GM18505 (cell line): ENCODE data around the gene PCDHGB1.
"Not testable (repeated sequence)": the region's sequence is repeated elsewhere in the genome, so short reads cannot be mapped to it uniquely, and the experiment has no call there.

Source experiments
- ATAC-seq: cut with Tn5 transposase; IDR thresholded peaks from one replicate; pipeline ENCODE4 v1.9.1; 2021; ENCODE audit not compliant: unreplicated experiment
- POLR2A ChIP-seq: IDR thresholded peaks from 4 replicates; pipeline ENCODE4 v1.6.1; 2011; ENCODE audit warnings: borderline replicate concordance; ENCODE audit not compliant: insufficient read depth, insufficient read length; ENCODE audit errors: extremely low read depth

Gene PCDHGB1

GRCh38 chr5:141362719-141363118 lies 12.8 kb downstream of the PCDHGB1 start:
- TF ChIP-seq POLR2A = no peak
- no peak for ATAC-seq

GRCh38 chr5:141363952-141364660 lies 14.2 kb downstream of the PCDHGB1 start, which contains the start of gene PCDHGA5:
Gene PCDHGA5 (plus strand): TSS chr5:141364162. CDS start chr5:141364331, 169 bp downstream.
- no peak for TF ChIP-seq POLR2A
- no peak for ATAC-seq

- no peak for ATAC-seq
- TF ChIP-seq POLR2A = no peak
Measured at GRCh38 chr5:141366016-141366896, 16.4 kb downstream of the PCDHGB1 start.

GRCh38 chr5:141369994-141370848 lies 20.3 kb downstream of the PCDHGB1 start, which contains the start of gene PCDHGB3:
Gene PCDHGB3 (plus strand): TSS chr5:141370242. CDS start chr5:141370395, 153 bp downstream.
- no peak for TF ChIP-seq POLR2A
- ATAC-seq = peak; percentile 62

GRCh38 chr5:141371572-141372475 lies 21.9 kb downstream of the PCDHGB1 start:
- ATAC-seq = no peak
- TF ChIP-seq POLR2A = no peak

- no peak for ATAC-seq
- TF ChIP-seq POLR2A = no peak
Measured at GRCh38 chr5:141373673-141374317, 23.9 kb downstream of the PCDHGB1 start, which contains the start of gene PCDHGA6. Gene PCDHGA6 (plus strand): TSS chr5:141373891. CDS start chr5:141374084, 193 bp downstream.

- no peak for ATAC-seq
- no peak for TF ChIP-seq POLR2A
Measured at GRCh38 chr5:141374627-141375026, 24.7 kb downstream of the PCDHGB1 start.

GRCh38 chr5:141375444-141376155 lies 25.7 kb downstream of the PCDHGB1 start:
- not testable (repeated sequence) for ATAC-seq

GRCh38 chr5:141382469-141383294 lies 32.8 kb downstream of the PCDHGB1 start, which contains the start of gene PCDHGA7:
Gene PCDHGA7 (plus strand): TSS chr5:141382742. CDS start chr5:141382900, 158 bp downstream.
- no peak for ATAC-seq

GRCh38 chr5:141383345-141383744 lies 33.4 kb downstream of the PCDHGB1 start:
- no peak for ATAC-seq
- no peak for TF ChIP-seq POLR2A

More at GRCh38 chr5:141382469-141383294, 32.8 kb downstream of the PCDHGB1 start, which contains the start of gene PCDHGA7:
- TF ChIP-seq POLR2A = no peak
